Neural crest cell (in vitro differentiated cells): ENCODE results near the gene ERICH4. TPM values are rescaled to one million over a fixed set of nuclear protein-coding genes. Genes with fewer than 3 reads are reported as not detected.

Source experiments
- DNase-seq: peaks from one replicate; pipeline ENCODE4 v3.0.0; 2021; ENCODE audit warnings: low read depth, mixed read lengths, low spot score
- H3K27ac Mint-ChIP-seq: one replicate; pipeline ENCODE4 v1.8.0; 2021; ENCODE audit warnings: mild to moderate bottlenecking, mixed read lengths; ENCODE audit not compliant: unreplicated experiment
- H3K27me3 Mint-ChIP-seq: 2 replicates; pipeline ENCODE4 v1.8.0; 2021; ENCODE audit warnings: low read depth, mild to moderate bottlenecking, mixed read lengths
- H3K36me3 Mint-ChIP-seq: 2 replicates; pipeline ENCODE4 v1.8.0; 2021; ENCODE audit warnings: low read depth, mild to moderate bottlenecking, mixed read lengths
- H3K4me1 Mint-ChIP-seq: 2 replicates; pipeline ENCODE4 v1.8.0; 2021; ENCODE audit warnings: mixed read lengths
- H3K4me3 Mint-ChIP-seq: one replicate; pipeline ENCODE4 v1.8.0; 2021; ENCODE audit warnings: mild to moderate bottlenecking, mixed read lengths
- H3K9me3 Mint-ChIP-seq: 2 replicates; pipeline ENCODE4 v1.8.0; 2021; ENCODE audit warnings: mixed read lengths
- CTCF ChIP-seq: fragments of 200-600 bp; sonication (generic); conservative IDR thresholded peaks from 2 replicates; pipeline ENCODE4 v1.5.0; 2021; ENCODE audit warnings: antibody characterized with exemption, mild to moderate bottlenecking
- long read RNA-seq: library from polyadenylated mRNA; unstranded; transcript quantifications from one replicate; pipeline ENCODE4 v2.0.0, GENCODE V29; 2020
- total RNA-seq: library from RNA; stranded (reverse); gene quantifications from 2 replicates; pipeline ENCODE4 v1.2.1, GENCODE V29; 2021

Gene ERICH4
- not detected in 2 replicates for total RNA-seq
- long read RNA-seq, result 0 reads

DNA sequence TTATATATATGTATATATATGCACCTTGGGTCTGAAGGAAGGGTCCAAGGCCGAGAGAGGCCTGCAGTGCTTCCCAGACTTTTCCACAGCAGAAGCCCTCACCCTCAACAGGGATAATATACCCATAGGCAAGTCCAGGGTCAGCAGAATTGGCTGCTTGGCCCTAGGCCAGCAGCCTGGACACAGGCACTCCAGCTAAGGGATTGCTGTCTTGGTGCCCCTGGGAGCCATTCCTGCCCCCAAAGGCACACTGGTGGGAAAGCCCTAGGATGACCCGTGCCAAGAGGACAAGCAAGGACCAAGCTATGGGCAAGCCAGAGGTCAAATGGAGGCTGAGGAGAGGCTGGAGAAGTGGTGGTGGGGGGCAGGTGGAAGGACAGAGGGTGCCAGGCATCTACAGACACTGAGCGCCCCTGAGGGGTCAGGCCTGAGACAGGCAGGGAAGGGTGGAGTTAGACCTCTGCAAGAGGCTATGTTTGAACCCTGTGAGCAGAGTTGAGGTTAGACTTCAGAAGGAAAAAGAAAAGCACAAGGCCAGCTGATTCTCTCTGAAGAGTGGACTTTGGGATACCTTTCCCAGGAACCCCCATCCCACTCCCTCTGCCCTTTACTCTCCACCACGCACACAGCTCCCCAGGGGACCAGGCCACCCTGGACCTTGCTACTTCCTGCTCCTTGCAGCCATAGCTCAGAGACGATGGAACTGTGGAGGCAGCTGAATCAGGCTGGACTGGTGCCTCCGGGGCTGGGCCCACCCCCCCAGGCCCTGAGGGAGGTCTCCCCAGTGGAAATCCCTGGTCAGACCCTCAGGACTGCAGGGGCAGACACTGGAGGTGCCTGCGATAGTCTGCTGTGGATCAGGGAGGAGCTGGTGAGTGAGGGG is at the start of gene ERICH4:
Gene ERICH4 (plus strand): TSS at position 684 of the 883 bp plus-strand sequence. CDS start 14 bp downstream, at position 698.
- peaks cover 52% of the 10 kb centered on the region for H3K27me3 Mint-ChIP-seq
- DNase-seq, result no peak
- peaks cover under 1% of the 10 kb centered on the region for H3K36me3 Mint-ChIP-seq
- H3K4me1 Mint-ChIP-seq, result peaks cover 9% of the 10 kb centered on the region
- peak within 1 kb of the TSS; percentile 41 for H3K4me3 Mint-ChIP-seq
- no peak within 1 kb of the TSS for H3K27ac Mint-ChIP-seq
- no peak for TF ChIP-seq CTCF
- H3K9me3 Mint-ChIP-seq, result no peaks in the 10 kb centered on the region

DNA sequence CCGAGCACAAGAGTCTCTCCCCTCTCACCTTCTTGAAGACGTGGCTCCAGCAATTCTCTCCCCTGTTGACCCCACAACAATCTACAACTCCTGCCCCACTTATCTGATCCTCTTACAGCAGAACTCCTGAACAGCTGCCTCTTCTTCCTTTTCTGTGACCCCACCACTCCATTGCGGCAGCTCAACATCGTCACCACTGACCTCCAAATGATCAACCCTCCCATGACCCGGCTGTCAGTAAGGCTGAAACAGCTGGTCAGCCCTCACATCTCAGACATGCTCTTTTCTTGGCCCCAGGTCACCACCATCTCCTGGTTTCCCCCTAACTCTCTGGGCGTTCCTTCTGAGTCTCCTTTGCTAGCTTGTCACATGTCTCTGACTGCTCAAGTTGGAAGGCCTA is 47.6 kb upstream of the ERICH4 start:
- Mint-ChIP-seq H3K36me3 (no peaks in the 10 kb centered on the region), H3K27me3 (no peaks in the 10 kb centered on the region), H3K4me1 (peaks cover 38% of the 10 kb centered on the region), H3K27ac (peak overlapping the region; percentile 70), H3K9me3 (no peaks in the 10 kb centered on the region), H3K4me3 (peak overlapping the region; percentile 77)
- no peak for TF ChIP-seq CTCF
- DNase-seq, result no peak

DNA sequence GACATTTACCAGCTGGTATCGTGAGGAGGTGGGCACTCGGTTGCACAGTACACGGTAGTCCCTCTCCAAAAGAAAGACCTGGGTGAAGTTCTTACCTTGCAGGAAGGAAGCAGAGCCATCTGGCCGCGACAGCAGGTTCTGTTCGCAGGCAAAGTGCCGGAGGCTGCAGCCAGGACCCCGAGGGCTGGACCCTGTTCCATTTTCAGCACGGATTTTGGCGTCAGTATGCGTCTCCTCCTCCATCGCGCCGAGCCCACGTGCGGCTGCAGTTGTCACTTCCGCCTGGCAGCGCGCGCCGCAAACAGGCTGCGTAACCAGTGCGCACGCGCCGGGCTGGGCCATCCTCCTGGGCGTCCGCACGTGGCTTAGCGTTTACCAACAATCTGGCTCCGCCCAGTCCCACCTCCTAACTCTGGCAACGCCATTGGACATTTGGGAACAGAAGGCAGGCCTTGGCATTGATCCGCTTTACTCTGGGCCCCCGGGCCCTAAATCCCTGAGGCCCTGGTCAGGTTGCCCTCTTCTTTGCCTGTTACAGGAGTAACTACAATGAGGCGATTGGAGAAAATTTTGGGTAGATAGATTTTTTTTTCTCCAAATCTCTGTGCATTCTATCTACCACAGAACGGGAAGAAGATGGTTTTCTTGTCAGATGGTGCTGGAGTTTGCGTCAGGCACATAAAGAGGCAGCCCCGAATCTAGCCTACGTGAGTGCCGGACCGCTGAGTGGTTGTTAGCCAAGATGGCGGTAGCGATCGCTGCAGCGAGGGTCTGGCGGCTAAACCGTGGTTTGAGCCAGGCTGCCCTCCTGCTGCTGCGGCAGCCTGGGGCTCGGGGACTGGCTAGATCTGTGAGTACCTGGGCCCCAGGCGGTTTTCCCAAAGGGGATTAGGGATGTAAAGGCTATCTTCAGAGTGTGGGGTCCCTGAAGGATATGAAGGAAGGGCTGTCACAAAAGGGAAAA is 45.6 kb upstream of the ERICH4 start, which contains the start of the genes BCKDHA and EXOSC5:
Gene BCKDHA (plus strand): TSS at position 733 of the 964 bp plus-strand sequence. CDS start 10 bp downstream, at position 743.
Gene EXOSC5 (minus strand): TSS at position 274 of the 964 bp plus-strand sequence. CDS start 31 bp downstream, at position 243.
- Mint-ChIP-seq H3K36me3 (no peaks in the 10 kb centered on the region), H3K4me3 (peak within 1 kb of the TSS; percentile 97), H3K9me3 (no peaks in the 10 kb centered on the region), H3K27ac (peak within 1 kb of the TSS; percentile 100), H3K4me1 (peaks cover 38% of the 10 kb centered on the region), H3K27me3 (no peaks in the 10 kb centered on the region)
- TF ChIP-seq CTCF, result no peak
- DNase-seq, result peak; percentile 96

- Mint-ChIP-seq H3K36me3 (no peaks in the 10 kb centered on the region), H3K27me3 (no peaks in the 10 kb centered on the region), H3K4me3 (peak overlapping the region; percentile 97), H3K9me3 (no peaks in the 10 kb centered on the region), H3K4me1 (peaks cover 38% of the 10 kb centered on the region), H3K27ac (peak overlapping the region; percentile 100)
- DNase-seq, result no peak
- TF ChIP-seq CTCF, result no peak
Measured at GRCh38 chr19:41398050-41398418, 44.9 kb upstream of the ERICH4 start.

GRCh38 chr19:41398598-41398997 is 44.4 kb upstream of the ERICH4 start:
- Mint-ChIP-seq H3K4me1 (peaks cover 38% of the 10 kb centered on the region), H3K27ac (peak overlapping the region; percentile 10), H3K36me3 (no peaks in the 10 kb centered on the region), H3K9me3 (no peaks in the 10 kb centered on the region), H3K27me3 (no peaks in the 10 kb centered on the region), H3K4me3 (peak overlapping the region; percentile 97)
- TF ChIP-seq CTCF, result no peak
- no peak for DNase-seq
